SK-N-SH (cell line): ENCODE measurements around the gene RAB40C. TPM values are rescaled to one million over a fixed set of nuclear protein-coding genes. Genes with fewer than 3 reads are reported as not detected.
A peak's percentile ranks its signal among the peaks of the same experiment; 100 is the strongest.

Experiments
- CTCF ChIA-PET: fragments of 300-600, 350-600 bp; formaldehyde crosslinking; extraction: SDS; loops from one replicate; lab custom pipeline; 2021; lab: Yijun Ruan, JAX
- POLR2A ChIA-PET: fragments of 350-600 bp; sonication (Branson Sonifier 250); formaldehyde crosslinking; extraction: SDS; loops from one replicate; lab custom pipeline; 2020; ENCODE audit warnings: antibody characterized with exemption, inconsistent platforms; lab: Yijun Ruan, JAX
- DNase-seq: peaks from one replicate; pipeline ENCODE4 v3.0.0; 2012
- H2AFZ ChIP-seq: fragments of 200-600 bp; sonication (generic); 2 replicates; pipeline ENCODE4 v1.8.1; 2016; ENCODE audit warnings: antibody characterized with exemption, mild to moderate bottlenecking, low read depth
- H3F3A ChIP-seq: fragments of 200-600 bp; sonication (generic); replicated peaks from 2 replicates; pipeline ENCODE3; 2016; ENCODE audit warnings: antibody characterized with exemption, mild to moderate bottlenecking; ENCODE audit not compliant: insufficient read depth
- H3K27ac ChIP-seq, 2 experiments: fragments of 200-500 bp in 1 of 2; fragments of 200-600 bp in 1 of 2; sonication (Bioruptor generic) in 1 of 2; sonication (generic), shearing (Covaris generic) in 1 of 2; 2 replicates each; pipeline versions ENCODE4 v1.5.1 to v1.6.1; 2014 to 2016; ENCODE audit warnings: low read depth in 2 of 2, inconsistent platforms in 1 of 2, low read length in 1 of 2, mild to moderate bottlenecking in 1 of 2, mixed read lengths in 1 of 2
- H3K27me3 ChIP-seq: fragments of 200-600 bp; sonication (generic), shearing (Covaris generic); 2 replicates; pipeline ENCODE4 v1.6.1; 2016; ENCODE audit warnings: mixed run types; ENCODE audit not compliant: insufficient read depth
- H3K36me3 ChIP-seq, 2 experiments: fragments of 200-500 bp in 1 of 2; fragments of 200-600 bp in 1 of 2; sonication (Bioruptor generic) in 1 of 2; sonication (generic) in 1 of 2; replicated peaks in 1 of 2; 2 replicates each; pipeline versions ENCODE3 to v1.5.1; 2014 to 2016; ENCODE audit warnings: low read length in 1 of 2, mild to moderate bottlenecking in 1 of 2; ENCODE audit not compliant: insufficient read depth in 2 of 2, control insufficient read depth in 1 of 2
- H3K4me1 ChIP-seq, 2 experiments: fragments of 200-500 bp in 1 of 2; fragments of 200-600 bp in 1 of 2; sonication (Bioruptor generic) in 1 of 2; sonication (generic), shearing (Covaris generic) in 1 of 2; 2 replicates each; pipeline versions ENCODE4 v1.5.1 to v1.6.1; 2014 to 2016; ENCODE audit warnings: low read depth in 1 of 2, low read length in 1 of 2, mixed run types in 1 of 2; ENCODE audit not compliant: insufficient read depth in 2 of 2, control insufficient read depth in 1 of 2
- H3K4me2 ChIP-seq: fragments of 200-600 bp; sonication (generic), shearing (Covaris generic); 2 replicates; pipeline ENCODE4 v1.6.1; 2017; ENCODE audit warnings: mixed run types
- H3K4me3 ChIP-seq, 2 experiments: fragments of 200-500 bp in 1 of 2; fragments of 200-600 bp in 1 of 2; sonication (Bioruptor generic) in 1 of 2; sonication (generic), shearing (Covaris generic) in 1 of 2; 2 replicates each; pipeline versions ENCODE4 v1.5.1 to v1.8.1; 2014 to 2016; ENCODE audit warnings: low read depth in 2 of 2, inconsistent platforms in 1 of 2, low read length in 1 of 2, mild to moderate bottlenecking in 1 of 2, mixed read lengths in 1 of 2, moderate library complexity in 1 of 2
- H3K79me2 ChIP-seq: fragments of 200-600 bp; sonication (generic); 2 replicates; pipeline ENCODE4 v1.8.1; 2017; ENCODE audit warnings: mild to moderate bottlenecking; ENCODE audit not compliant: insufficient read depth
- H3K9ac ChIP-seq: fragments of 200-600 bp; sonication (generic); 2 replicates; pipeline ENCODE4 v1.6.1; 2017; ENCODE audit warnings: mixed run types
- H3K9me2 ChIP-seq: fragments of 200-600 bp; sonication (generic); 2 replicates; pipeline ENCODE4 v1.6.1; 2017; ENCODE audit warnings: mixed run types
- H3K9me3 ChIP-seq: fragments of 200-600 bp; sonication (generic); 2 replicates; pipeline ENCODE4 v1.6.1; 2017; ENCODE audit warnings: mixed run types, mild to moderate bottlenecking, moderate library complexity
- H4K20me1 ChIP-seq: fragments of 200-600 bp; sonication (generic); 2 replicates; pipeline ENCODE4 v1.6.1; 2017; ENCODE audit warnings: mild to moderate bottlenecking, mixed run types; ENCODE audit not compliant: insufficient read depth
- CHD2 ChIP-seq: fragments of 150-350 bp; IDR thresholded peaks from 2 replicates; pipeline ENCODE4 v1.6.1; 2018; ENCODE audit warnings: low read length; ENCODE audit not compliant: partially characterized antibody
- CTCF ChIP-seq: fragments of 200-600 bp; sonication (generic); IDR thresholded peaks from 2 replicates; pipeline ENCODE4 v1.6.1; 2017; ENCODE audit warnings: antibody characterized with exemption, mild to moderate bottlenecking, moderate library complexity
- EZH2phosphoT487 ChIP-seq: fragments of 200-600 bp; sonication (generic); IDR thresholded peaks from 2 replicates; pipeline ENCODE4 v1.6.1; 2017; ENCODE audit warnings: low read depth, mixed run types, mild to moderate bottlenecking, antibody characterized with exemption, moderate library complexity, borderline replicate concordance
- FOXM1 ChIP-seq: IDR thresholded peaks from 2 replicates; pipeline ENCODE4 v1.4.0; 2012; ENCODE audit warnings: low read depth, mild to moderate bottlenecking
- MAX ChIP-seq: IDR thresholded peaks from 2 replicates; pipeline ENCODE4 v1.4.0; 2012; ENCODE audit warnings: low read depth
- MEF2A ChIP-seq: IDR thresholded peaks from 2 replicates; pipeline ENCODE4 v1.4.0; 2012; ENCODE audit warnings: low read depth, borderline replicate concordance
- MXI1 ChIP-seq: IDR thresholded peaks from 2 replicates; pipeline ENCODE4 v1.6.1; 2012; ENCODE audit warnings: mild to moderate bottlenecking, low read depth, low read length, improper control_type of control experiment
- RAD21 ChIP-seq: IDR thresholded peaks from 2 replicates; pipeline ENCODE4 v1.6.1; 2012; ENCODE audit warnings: mild to moderate bottlenecking, low read length
- REST ChIP-seq: IDR thresholded peaks from 2 replicates; pipeline ENCODE4 v1.6.1; 2012; ENCODE audit warnings: mild to moderate bottlenecking, low read depth, low read length, moderate library complexity
- RXRA ChIP-seq: IDR thresholded peaks from 2 replicates; pipeline ENCODE4 v1.4.0; 2012; ENCODE audit warnings: low read depth, mild to moderate bottlenecking, borderline replicate concordance
- SIN3A ChIP-seq: IDR thresholded peaks from 2 replicates; pipeline ENCODE4 v1.6.1; 2012; ENCODE audit warnings: low read depth, mild to moderate bottlenecking, low read length, moderate library complexity, borderline replicate concordance
- SMC3 ChIP-seq: IDR thresholded peaks from 2 replicates; pipeline ENCODE4 v1.6.1; 2012; ENCODE audit warnings: low read depth, low read length, improper control_type of control experiment
- TEAD4 ChIP-seq: IDR thresholded peaks from 2 replicates; pipeline ENCODE4 v1.4.0; 2012; ENCODE audit warnings: mild to moderate bottlenecking, borderline replicate concordance; ENCODE audit not compliant: insufficient read depth
- USF2 ChIP-seq: fragments of 150-350 bp; IDR thresholded peaks from 2 replicates; pipeline ENCODE4 v1.6.1; 2017; ENCODE audit warnings: antibody characterized with exemption, low read length, low read depth, borderline replicate concordance
- ZBTB33 ChIP-seq: IDR thresholded peaks from 2 replicates; pipeline ENCODE4 v1.4.0; 2012; ENCODE audit warnings: low read depth, borderline replicate concordance
- WGBS: methylation state at CpG from one replicate; pipeline ENCODE4 v1.1.6; 2017; ENCODE audit warnings: low lambda C conversion rate; 5-methylcytosine and 5-hydroxymethylcytosine counted together
- polyA plus RNA-seq, 3 experiments: library from polyadenylated mRNA; depleted of rRNA; stranded (reverse); fragments of >200 nt; gene quantifications; 2 replicates each; pipeline ENCODE4 v1.2.3, GENCODE V29; 2012

The RAB40C gene
- polyA plus RNA-seq, 1 of the 3 experiments (the other 2 are of a cell fraction), result 13.0 TPM

- Histone ChIP-seq H3K4me3 (no peak overlapping the region; a peak in 1 of 4 replicates), H3K9me2 (no peaks in the 10 kb centered on the region), H3K36me3 (peaks cover 0 to 41% of the 10 kb centered on the region in 2 experiments), H3K27ac (peak overlapping the region; percentile 20 to 79; a peak in 2 of 4 replicates), H3K4me1 (peaks cover 3 to 35% of the 10 kb centered on the region in 2 experiments; a peak in 3 of 4 replicates), H3K9me3 (no peaks in the 10 kb centered on the region), H2AFZ (no peak overlapping the region), H3K9ac (no peak overlapping the region), H4K20me1 (no peaks in the 10 kb centered on the region), H3F3A (no peaks in the 10 kb centered on the region), H3K27me3 (no peaks in the 10 kb centered on the region), H3K79me2 (no peaks in the 10 kb centered on the region), H3K4me2 (no peak overlapping the region)
- WGBS, result 60% methylated on average over 10 of the region's 35 CpGs
- no peak for DNase-seq
- TF ChIP-seq CHD2 (no peak), RXRA (no peak), REST (no peak), MAX (no peak), ZBTB33 (no peak), EZH2phosphoT487 (no peak), MXI1 (peak; percentile 13; the same call in 1 of the 2 replicates)
- CTCF ChIA-PET, result interaction anchor here (0.6 to 6.7 kb wide), 16 partner anchors 9 to 270 kb away, joined by 3 to 92 read pairs (median 4); partner anchors contain the start of genes JMJD8, METRN, RHBDL1 and STUB1
- POLR2A ChIA-PET, result interaction anchor here (0.9 to 1.5 kb wide), 8 partner anchors 10 to 73 kb away, joined by 3 to 13 read pairs (median 4); partner anchors contain the start of genes ANTKMT, METRN, METTL26 and STUB1
Measured at GRCh38 chr16:661184-661821, 71.4 kb downstream of the RAB40C start.

GRCh38 chr16:662095-662494 is 72.2 kb downstream of the RAB40C start:
- Histone ChIP-seq H3K4me2 (no peak overlapping the region), H3K4me1 (peaks cover 3 to 35% of the 10 kb centered on the region in 2 experiments; a peak in 3 of 4 replicates), H2AFZ (no peak overlapping the region), H3K27me3 (no peaks in the 10 kb centered on the region), H3K9ac (no peak overlapping the region), H3K36me3 (peaks cover 0 to 39% of the 10 kb centered on the region in 2 experiments), H4K20me1 (no peaks in the 10 kb centered on the region), H3K27ac (peak overlapping the region in 1 of 2 experiments; percentile 79; a peak in 1 of 4 replicates), H3K79me2 (no peaks in the 10 kb centered on the region), H3K9me3 (no peaks in the 10 kb centered on the region), H3K9me2 (no peaks in the 10 kb centered on the region), H3F3A (no peaks in the 10 kb centered on the region), H3K4me3 (no peak overlapping the region)
- DNase-seq, result no peak
- POLR2A ChIA-PET, result interaction anchor here (1.3 kb wide), 2 partner anchors 14 to 17 kb away, joined by 5 read pairs; no protein-coding TSS in a partner anchor
- CTCF ChIA-PET, result interaction anchor here (0.6 to 6.7 kb wide), 7 partner anchors 12 to 80 kb away, joined by 3 to 92 read pairs (median 11); partner anchors contain the start of genes RHBDL1, STUB1 and WDR90
- WGBS, result no CpG with 5 or more reads among the region's 19 CpGs
- no peak for TF ChIP-seq CHD2
- TF ChIP-seq SMC3, result no peak
- TF ChIP-seq CTCF, result no peak
- no peak for TF ChIP-seq EZH2phosphoT487
- no peak for TF ChIP-seq RXRA
- TF ChIP-seq TEAD4, result no peak
- no peak for TF ChIP-seq MEF2A
- no peak for TF ChIP-seq FOXM1
- no peak for TF ChIP-seq USF2
- no peak for TF ChIP-seq RAD21
- no peak for TF ChIP-seq SIN3A
